ENCODE results near the gene THEMIS.
"Not testable (repeated sequence)": the region's sequence is repeated elsewhere in the genome, so short reads cannot be mapped to it uniquely, and the experiment has no call there.

The THEMIS gene

GRCh38 chr6:127807806-127808517 lies 92.9 kb downstream of the THEMIS start:
- DNase-seq (ENCODE audit: low read depth in 2 of 2, low spot score in 1 of 2) = no peak

- DNase-seq (ENCODE audit: low read depth in 2 of 2, low spot score in 1 of 2) = no peak
Observed at GRCh38 chr6:127796713-127797112, 104.1 kb downstream of the THEMIS start.

- DNase-seq (ENCODE audit: low read depth in 2 of 2, low spot score in 1 of 2) = no peak
Observed at GRCh38 chr6:127794405-127794804, 106.5 kb downstream of the THEMIS start.

GRCh38 chr6:127793396-127793795 lies 107.5 kb downstream of the THEMIS start:
- no peak for DNase-seq (ENCODE audit: low read depth in 2 of 2, low spot score in 1 of 2)

- DNase-seq (ENCODE audit: low read depth in 2 of 2, low spot score in 1 of 2) = no peak
Observed at GRCh38 chr6:127792616-127793015, 108.2 kb downstream of the THEMIS start.

- no peak for DNase-seq (ENCODE audit: low read depth in 2 of 2, low spot score in 1 of 2)
Observed at GRCh38 chr6:127791779-127792528, 108.9 kb downstream of the THEMIS start.

GRCh38 chr6:127790571-127790970 lies 110.3 kb downstream of the THEMIS start:
- DNase-seq (ENCODE audit: low read depth in 2 of 2, low spot score in 1 of 2) = no peak

GRCh38 chr6:127786109-127786508 lies 114.7 kb downstream of the THEMIS start:
- no peak for DNase-seq (ENCODE audit: low read depth in 2 of 2, low spot score in 1 of 2)

GRCh38 chr6:127784468-127784867 lies 116.4 kb downstream of the THEMIS start:
- DNase-seq (ENCODE audit: low read depth in 2 of 2, low spot score in 1 of 2) = no peak

- not testable (repeated sequence) for DNase-seq (ENCODE audit: low read depth in 2 of 2, low spot score in 1 of 2)
Observed at GRCh38 chr6:127781636-127782272, 119.1 kb downstream of the THEMIS start.

GRCh38 chr6:127776320-127776719 lies 124.5 kb downstream of the THEMIS start:
- no peak for DNase-seq (ENCODE audit: low read depth in 2 of 2, low spot score in 1 of 2)

GRCh38 chr6:127775371-127775770 lies 125.5 kb downstream of the THEMIS start:
- no peak for DNase-seq (ENCODE audit: low read depth in 2 of 2, low spot score in 1 of 2)

GRCh38 chr6:127768745-127769144 lies 132.1 kb downstream of the THEMIS start:
- no peak for DNase-seq (ENCODE audit: low read depth in 2 of 2, low spot score in 1 of 2)

GRCh38 chr6:127768223-127768622 lies 132.6 kb downstream of the THEMIS start:
- DNase-seq (ENCODE audit: low read depth in 2 of 2, low spot score in 1 of 2) = no peak

- DNase-seq (ENCODE audit: low read depth in 2 of 2, low spot score in 1 of 2) = no peak
Observed at GRCh38 chr6:127765949-127766348, 134.9 kb downstream of the THEMIS start.

- DNase-seq (ENCODE audit: low read depth in 2 of 2, low spot score in 1 of 2) = no peak
Observed at GRCh38 chr6:127762284-127762683, 138.6 kb downstream of the THEMIS start.

GRCh38 chr6:127761084-127761483 lies 139.8 kb downstream of the THEMIS start:
- no peak for DNase-seq (ENCODE audit: low read depth in 2 of 2, low spot score in 1 of 2)

GRCh38 chr6:127749095-127749494 lies 151.8 kb downstream of the THEMIS start:
- DNase-seq (ENCODE audit: low read depth in 2 of 2, low spot score in 1 of 2) = no peak

GRCh38 chr6:127748290-127748689 lies 152.6 kb downstream of the THEMIS start:
- DNase-seq (ENCODE audit: low read depth in 2 of 2, low spot score in 1 of 2) = no peak

GRCh38 chr6:127738423-127738822 lies 162.4 kb downstream of the THEMIS start:
- DNase-seq (ENCODE audit: low read depth in 2 of 2, low spot score in 1 of 2) = no peak

GRCh38 chr6:127737768-127738167 lies 163.1 kb downstream of the THEMIS start:
- DNase-seq (ENCODE audit: low read depth in 2 of 2, low spot score in 1 of 2) = no peak

GRCh38 chr6:127737009-127737486 lies 163.8 kb downstream of the THEMIS start:
- DNase-seq (ENCODE audit: low read depth in 2 of 2, low spot score in 1 of 2) = peak in 1 of 2 donors; percentile 13
